ENCODE results near the gene HSPB6.

Gene HSPB6

DNA sequence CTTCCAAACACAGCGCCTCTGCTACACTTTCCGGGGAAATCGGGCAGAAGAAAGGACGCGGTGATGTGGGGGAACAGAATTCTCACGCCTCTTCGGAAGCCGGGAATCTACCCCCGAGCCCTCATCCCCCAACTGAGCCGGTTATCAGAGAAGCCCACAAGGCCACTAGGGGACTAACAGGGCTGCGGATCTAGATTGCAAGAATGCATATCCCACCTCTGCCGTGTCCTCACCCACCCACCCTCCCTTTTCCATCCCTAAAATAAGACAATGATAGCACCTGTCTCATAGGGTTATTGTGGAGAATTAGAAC, 15.7 kb downstream of the HSPB6 start:
- peak overlapping the region; percentile 96 for H2AFZ ChIP-seq (ENCODE audit: low read length)
- peak overlapping the region; percentile 79 for H3K4me3 ChIP-seq (ENCODE audit: low read length, poor library complexity, severe bottlenecking)
- no peaks in the 10 kb centered on the region for H3K27me3 ChIP-seq (ENCODE audit: insufficient read depth, low read length, poor library complexity, severe bottlenecking)
- no peaks in the 10 kb centered on the region for H3K9me2 ChIP-seq (replicated peaks; ENCODE audit: low read depth, low read length)
- peaks cover 13% of the 10 kb centered on the region for H3K4me1 ChIP-seq (ENCODE audit: insufficient read depth, low read length, poor library complexity, severe bottlenecking)
- H3K36me3 ChIP-seq (ENCODE audit: insufficient read depth, low read length), result peaks cover 23% of the 10 kb centered on the region; the same call in 1 of the 2 replicates
- H3K9me3 ChIP-seq (ENCODE audit: insufficient read depth, low read depth, low read length), result no peaks in the 10 kb centered on the region
- no peaks in the 10 kb centered on the region for H3F3A ChIP-seq (ENCODE audit: low read depth)
- H3K4me2 ChIP-seq (ENCODE audit: low read depth, low read length, poor library complexity, severe bottlenecking), result peak overlapping the region; percentile 74
- H3K79me2 ChIP-seq (ENCODE audit: insufficient read depth, low read length), result peaks cover 5% of the 10 kb centered on the region
- no peaks in the 10 kb centered on the region for H4K20me1 ChIP-seq (ENCODE audit: insufficient read depth, low read length, poor library complexity, severe bottlenecking)
- no peak for TF ChIP-seq EZH2phosphoT487 (IDR thresholded peaks at IDR 0.05; ENCODE audit: borderline replicate concordance)
- 0 out of 2 replicates have a peak, but pooled peaks have one; percentile 27 for TF ChIP-seq CTCF (conservative IDR thresholded peaks at IDR 0.05; ENCODE audit: low read length)
- peak overlapping the region; percentile 55 for H3K9ac ChIP-seq (ENCODE audit: low read depth, low read length, poor library complexity, severe bottlenecking)

DNA sequence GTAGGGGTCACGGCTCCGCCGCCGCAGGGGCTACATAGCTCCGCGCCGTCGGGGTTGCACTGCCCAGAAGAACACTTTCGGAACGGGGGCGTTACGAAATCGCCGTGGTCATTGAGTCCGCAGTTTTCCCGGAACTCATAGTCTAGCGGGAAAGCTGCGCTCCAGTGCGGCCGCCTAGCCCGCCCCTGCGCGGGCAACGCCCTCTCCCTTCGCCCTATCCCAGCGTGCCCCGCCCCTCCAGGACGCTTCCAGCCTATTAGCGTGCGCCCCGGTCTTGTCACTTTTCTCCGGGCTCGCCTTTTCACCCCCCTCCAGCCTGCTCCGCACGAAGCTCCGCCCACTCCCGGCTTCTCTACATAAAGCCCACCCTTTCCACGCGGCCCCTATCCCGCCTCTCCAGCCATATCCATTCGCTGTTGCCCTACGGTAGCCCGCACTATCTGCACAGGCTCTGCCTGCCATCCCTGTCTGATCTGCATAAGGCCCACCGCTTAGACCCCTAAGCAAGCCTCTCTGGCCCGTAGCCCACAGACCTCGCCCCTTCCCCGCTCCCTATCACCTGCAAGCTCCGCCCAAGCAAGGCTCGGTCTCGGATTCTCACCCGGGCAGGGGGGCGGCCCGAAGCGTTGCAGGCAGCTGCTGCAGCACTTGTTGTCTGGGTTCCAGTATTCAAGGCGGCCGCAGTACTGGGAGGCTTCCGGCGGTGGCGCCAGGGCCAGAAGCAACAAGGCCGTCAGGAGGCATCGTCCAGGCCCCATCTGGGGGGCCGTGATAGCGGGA, 16.2 kb downstream of the HSPB6 start:
- TF ChIP-seq CTCF (conservative IDR thresholded peaks at IDR 0.05; ENCODE audit: low read length) (peak; percentile 52), EZH2phosphoT487 (IDR thresholded peaks at IDR 0.05; ENCODE audit: borderline replicate concordance) (no peak)

GRCh38 chr19:35740108-35740422, 16.8 kb downstream of the HSPB6 start:
- no peak for TF ChIP-seq CTCF (conservative IDR thresholded peaks at IDR 0.05; ENCODE audit: low read length)
- TF ChIP-seq EZH2phosphoT487 (IDR thresholded peaks at IDR 0.05; ENCODE audit: borderline replicate concordance), result no peak

More for the DNA sequence above, 16.2 kb downstream of the HSPB6 start:
- Histone ChIP-seq H3K4me1 (ENCODE audit: insufficient read depth, low read length, poor library complexity, severe bottlenecking) (peaks cover 7% of the 10 kb centered on the region), H4K20me1 (ENCODE audit: insufficient read depth, low read length, poor library complexity, severe bottlenecking) (no peaks in the 10 kb centered on the region), H3K27me3 (ENCODE audit: insufficient read depth, low read length, poor library complexity, severe bottlenecking) (no peaks in the 10 kb centered on the region), H3F3A (ENCODE audit: low read depth) (no peaks in the 10 kb centered on the region), H3K4me2 (ENCODE audit: low read depth, low read length, poor library complexity, severe bottlenecking) (peak overlapping the region; percentile 74), H3K9me3 (ENCODE audit: insufficient read depth, low read depth, low read length) (no peaks in the 10 kb centered on the region), H2AFZ (ENCODE audit: low read length) (peak overlapping the region; percentile 96), H3K36me3 (ENCODE audit: insufficient read depth, low read length) (peaks cover 23% of the 10 kb centered on the region; the same call in 1 of the 2 replicates), H3K9me2 (replicated peaks; ENCODE audit: low read depth, low read length) (no peaks in the 10 kb centered on the region), H3K79me2 (ENCODE audit: insufficient read depth, low read length) (no peaks in the 10 kb centered on the region; the same call in 1 of the 2 replicates), H3K9ac (ENCODE audit: low read depth, low read length, poor library complexity, severe bottlenecking) (peak overlapping the region; percentile 55), H3K4me3 (ENCODE audit: low read length, poor library complexity, severe bottlenecking) (peak overlapping the region; percentile 79)

More at GRCh38 chr19:35740108-35740422, 16.8 kb downstream of the HSPB6 start:
- Histone ChIP-seq H4K20me1 (ENCODE audit: insufficient read depth, low read length, poor library complexity, severe bottlenecking) (no peaks in the 10 kb centered on the region), H3K79me2 (ENCODE audit: insufficient read depth, low read length) (no peaks in the 10 kb centered on the region), H3K9me3 (ENCODE audit: insufficient read depth, low read depth, low read length) (no peaks in the 10 kb centered on the region), H3K9ac (ENCODE audit: low read depth, low read length, poor library complexity, severe bottlenecking) (peak overlapping the region; percentile 55), H3K4me2 (ENCODE audit: low read depth, low read length, poor library complexity, severe bottlenecking) (peak overlapping the region; percentile 74), H3K27me3 (ENCODE audit: insufficient read depth, low read length, poor library complexity, severe bottlenecking) (no peaks in the 10 kb centered on the region), H3K36me3 (ENCODE audit: insufficient read depth, low read length) (peaks cover 23% of the 10 kb centered on the region; the same call in 1 of the 2 replicates), H3K4me3 (ENCODE audit: low read length, poor library complexity, severe bottlenecking) (peak overlapping the region; percentile 79), H2AFZ (ENCODE audit: low read length) (peak overlapping the region; percentile 96), H3F3A (ENCODE audit: low read depth) (no peaks in the 10 kb centered on the region), H3K9me2 (replicated peaks; ENCODE audit: low read depth, low read length) (no peaks in the 10 kb centered on the region), H3K4me1 (ENCODE audit: insufficient read depth, low read length, poor library complexity, severe bottlenecking) (peaks cover 7% of the 10 kb centered on the region)
